Gastrocnemius medialis (tissue), 4 donors: ENCODE data around the gene SEMA6D.

Experiments used
- CTCF ChIP-seq, 5 experiments: fragments of 450-650 bp in 3 of 5; fragments of 200-600 bp in 2 of 5; sonication (generic) in 2 of 5; IDR thresholded peaks in 4 of 5; conservative IDR thresholded peaks in 1 of 5; 1 replicate in 4 of 5; 2 replicates in 1 of 5; pipeline ENCODE4 v1.5.1; 2016 to 2019; ENCODE audit warnings: antibody characterized with exemption in 5 of 5, mild to moderate bottlenecking in 3 of 5, moderate library complexity in 3 of 5
- POLR2A ChIP-seq, 2 donors: fragments of 450-650 bp; IDR thresholded peaks; one replicate each; pipeline ENCODE4 v1.6.1; 2017; ENCODE audit warnings: antibody characterized with exemption in 2 of 2, mild to moderate bottlenecking in 2 of 2, moderate library complexity in 2 of 2

GRCh38 chr15:47673232-47673761 is 44.0 kb upstream of the SEMA6D start:
- TF ChIP-seq CTCF (IDR thresholded peaks at IDR 0.05 in 4 of 5, conservative IDR thresholded peaks at IDR 0.05 in 1 of 5) (no peak), POLR2A (IDR thresholded peaks at IDR 0.05) (no peak)
